PFSK-1 (cell line): ENCODE results near the gene AATF.

ENCODE experiments used
- REST ChIP-seq, 2 experiments: IDR thresholded peaks; 2 replicates each; pipeline versions ENCODE4 v1.6.1 to v1.8.0; 2011 to 2012; ENCODE audit warnings: low read depth in 2 of 2, low read length in 2 of 2, control low read depth in 1 of 2, inconsistent platforms in 1 of 2, mild to moderate bottlenecking in 1 of 2, moderate library complexity in 1 of 2; ENCODE audit not compliant: insufficient read depth in 1 of 2
- SIN3A ChIP-seq: IDR thresholded peaks from 2 replicates; pipeline ENCODE4 v1.6.1; 2012; ENCODE audit warnings: mild to moderate bottlenecking, low read length, moderate library complexity, borderline replicate concordance; ENCODE audit not compliant: insufficient read depth
- TAF1 ChIP-seq: IDR thresholded peaks from 2 replicates; pipeline ENCODE4 v1.6.1; 2012; ENCODE audit warnings: low read length, control low read depth, borderline replicate concordance; ENCODE audit not compliant: insufficient read depth

DNA sequence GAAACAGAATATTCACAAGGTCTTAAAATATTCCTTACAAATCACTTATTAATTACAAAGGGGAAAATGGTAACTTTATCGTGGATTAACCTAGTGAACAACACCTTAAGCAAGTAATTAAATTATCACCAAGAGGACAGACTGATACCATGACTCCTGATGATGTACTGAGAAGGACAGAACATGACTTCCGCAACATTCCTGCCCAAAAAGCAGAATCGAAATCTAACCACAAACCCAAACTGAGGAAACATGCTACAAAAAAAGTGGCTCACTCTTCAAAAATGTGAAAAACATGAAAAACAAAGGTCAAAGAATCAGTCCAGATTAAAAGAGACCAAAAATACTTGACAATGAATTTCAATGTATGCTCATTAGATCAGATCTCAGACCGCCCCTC, 151.5 kb downstream of the AATF start:
- TF ChIP-seq TAF1, result no peak
- no peak for TF ChIP-seq SIN3A
- TF ChIP-seq REST (IDR thresholded peaks at IDR 0.05; ENCODE audit: insufficient read depth in 1 of 2, low read depth in 2 of 2, low read length in 2 of 2), result no peak
